CD4-positive, alpha-beta T cell treated with Interleukin-17A for 1 hour (primary cell): ENCODE results near the gene DIPK1B.
"Not testable (repeated sequence)": the region's sequence is repeated elsewhere in the genome, so short reads cannot be mapped to it uniquely, and the experiment has no call there.

ENCODE experiments used
- DNase-seq: peaks from one replicate; pipeline ENCODE4 v3.0.0-alpha.2; 2020

DIPK1B gene

DNA sequence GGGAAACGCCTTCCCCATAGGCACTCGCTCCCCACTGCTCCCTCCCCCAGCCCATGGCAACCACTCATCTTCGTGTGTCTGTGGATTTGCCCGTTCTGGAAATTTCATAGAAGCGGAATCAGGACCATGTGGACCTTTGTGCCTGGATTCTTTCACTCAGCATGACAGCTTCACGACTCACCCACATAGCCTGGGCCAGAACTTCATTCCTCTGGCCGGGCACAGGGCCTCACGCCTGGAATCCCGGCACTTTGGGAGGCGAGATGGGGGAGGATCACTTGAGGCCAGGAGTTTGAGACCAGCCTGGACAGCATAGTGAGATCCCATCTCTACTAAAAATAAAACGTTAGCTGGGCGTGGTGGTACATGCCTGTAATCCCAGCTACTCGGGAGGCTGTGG lies 12.1 kb upstream of the DIPK1B start:
- no peak for DNase-seq

DNA sequence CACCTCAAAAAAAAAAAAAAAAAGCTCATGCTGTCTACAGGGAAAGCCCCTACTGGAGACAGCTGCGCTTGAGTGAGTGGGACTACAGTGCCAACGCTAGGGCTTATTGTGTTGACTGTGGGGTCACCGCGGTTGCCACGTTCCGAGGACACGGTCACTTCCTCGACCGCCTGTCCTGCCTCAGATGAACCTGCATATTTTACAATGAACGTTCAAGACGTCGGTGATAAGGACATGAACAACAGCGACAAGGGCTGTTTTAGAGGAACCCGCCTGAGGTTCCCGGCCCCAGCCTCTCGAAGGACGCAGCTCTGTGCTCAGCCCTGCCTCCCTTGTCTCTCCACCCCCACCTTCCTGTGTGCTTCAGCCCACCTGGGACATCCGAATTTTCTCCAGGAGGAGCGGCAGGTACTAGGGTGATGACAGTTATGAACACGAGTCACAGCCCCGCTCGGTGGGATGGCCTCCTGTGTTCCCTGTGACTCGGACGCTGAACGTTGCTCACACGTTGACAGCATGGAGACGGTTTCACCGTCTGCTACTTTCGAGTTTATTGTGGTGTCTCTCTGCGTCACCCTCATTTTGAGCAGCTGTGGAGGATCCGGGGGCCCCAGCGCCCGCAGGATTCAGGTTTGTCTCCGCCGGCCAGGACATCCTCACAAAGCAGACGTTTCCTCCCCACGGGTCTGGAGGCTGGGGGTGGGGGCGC lies 11.3 kb upstream of the DIPK1B start:
- DNase-seq = peak; percentile 64

DNA sequence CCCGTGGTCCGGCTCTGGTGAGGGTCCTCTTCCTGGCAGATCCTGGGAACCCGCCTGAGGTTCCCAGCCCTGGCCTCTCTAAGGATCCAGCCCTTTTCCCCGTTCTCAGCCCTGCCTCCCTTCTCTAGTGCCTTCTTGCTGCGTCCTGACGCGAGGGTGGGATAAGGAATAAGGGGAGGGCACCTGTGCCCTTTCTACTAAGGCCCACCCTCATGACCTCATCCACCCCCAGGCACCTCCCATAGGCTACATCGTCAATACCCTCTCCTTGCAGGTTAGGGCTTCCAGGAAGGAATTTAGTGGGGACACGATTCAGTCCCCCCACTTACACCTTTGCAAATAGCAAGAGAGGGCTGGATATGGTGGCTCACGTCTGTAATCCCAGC lies 10.7 kb upstream of the DIPK1B start:
- DNase-seq = no peak

DNA sequence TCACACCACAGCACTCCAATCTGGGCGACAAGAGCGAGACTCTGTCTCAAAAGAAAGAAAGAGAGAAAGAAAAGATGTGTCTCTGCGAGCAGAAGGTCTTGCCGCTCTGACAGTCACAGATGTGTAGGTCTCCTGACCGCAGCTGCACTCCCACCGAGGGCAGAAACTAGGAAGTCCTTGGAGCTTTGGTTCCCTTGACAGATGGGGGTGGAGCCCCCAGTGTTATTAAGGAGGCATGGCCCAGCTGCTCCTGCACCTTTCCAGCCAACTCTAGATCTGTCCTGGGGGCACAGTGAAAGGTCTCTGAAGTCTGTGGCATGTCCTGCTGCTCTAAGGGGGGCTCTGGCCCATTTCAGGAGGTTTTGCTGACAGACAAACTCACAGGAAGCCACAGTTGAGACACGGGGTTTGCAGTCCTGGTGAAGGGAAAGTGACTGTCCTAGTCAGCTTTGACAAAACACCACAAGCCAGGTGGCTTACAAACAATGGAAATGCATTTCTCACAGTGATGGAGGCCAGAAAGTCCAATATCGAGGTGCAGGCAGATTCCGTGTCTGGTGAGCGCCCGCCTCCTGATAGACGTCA lies 9.0 kb upstream of the DIPK1B start:
- no peak for DNase-seq

DNA sequence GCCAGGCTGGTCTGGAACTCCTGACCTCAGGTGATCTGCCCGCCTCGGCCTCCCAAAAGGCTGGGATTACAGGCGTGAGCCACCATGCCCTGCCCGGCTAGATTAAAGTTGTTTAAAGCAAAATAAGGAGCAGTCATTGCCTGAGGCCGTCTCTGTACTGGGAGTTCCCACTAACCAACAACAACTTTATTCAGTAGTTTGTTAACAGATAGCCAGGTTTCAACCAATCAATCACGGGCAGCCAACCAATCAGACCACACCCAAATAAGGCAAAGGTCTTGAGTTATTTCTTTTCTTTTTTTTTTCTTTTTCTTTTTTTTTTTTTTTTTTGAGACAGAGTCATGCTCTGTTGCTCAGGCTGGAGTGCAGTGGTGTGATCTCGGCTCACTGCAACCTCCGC lies 7.6 kb upstream of the DIPK1B start:
- DNase-seq = not testable (repeated sequence)

DNA sequence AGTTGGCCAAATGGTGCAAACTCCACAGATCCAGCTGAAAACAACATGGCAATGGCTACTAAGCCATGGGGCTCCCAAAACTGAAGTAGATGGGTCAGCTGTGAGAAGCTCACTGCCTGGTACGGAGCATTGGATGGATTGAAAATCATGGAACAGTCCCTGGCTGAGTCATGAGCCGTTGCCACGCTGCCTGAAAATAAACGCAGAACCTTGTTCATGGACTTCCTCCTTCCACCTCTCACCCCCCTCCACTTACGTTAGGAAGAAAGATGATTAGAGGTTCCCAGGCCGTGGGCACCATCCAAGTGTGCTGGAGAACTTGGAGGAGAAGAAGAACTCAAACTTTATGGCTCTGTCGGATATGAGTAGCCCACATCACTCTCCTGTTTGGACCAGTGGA lies 6.8 kb upstream of the DIPK1B start:
- DNase-seq = no peak

DNA sequence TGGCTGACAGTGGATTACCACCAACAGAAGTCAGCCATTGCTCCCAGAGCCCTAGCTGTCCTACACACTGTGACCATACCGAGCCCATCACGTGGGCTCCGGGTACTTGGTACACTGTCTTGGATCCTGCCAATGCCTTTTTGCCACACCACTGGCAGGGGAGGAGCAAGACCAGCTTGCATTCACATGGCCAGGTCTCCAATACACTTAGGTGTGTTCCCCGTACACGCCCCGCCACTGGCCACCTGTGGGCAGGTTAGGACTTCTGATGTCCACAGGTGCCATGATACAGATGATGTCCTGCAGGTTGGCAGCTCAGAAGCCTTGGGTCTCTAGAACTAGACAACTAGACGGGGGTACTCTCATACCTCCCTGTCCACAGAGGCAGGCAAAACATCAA lies 5.4 kb upstream of the DIPK1B start:
- no peak for DNase-seq

DNA sequence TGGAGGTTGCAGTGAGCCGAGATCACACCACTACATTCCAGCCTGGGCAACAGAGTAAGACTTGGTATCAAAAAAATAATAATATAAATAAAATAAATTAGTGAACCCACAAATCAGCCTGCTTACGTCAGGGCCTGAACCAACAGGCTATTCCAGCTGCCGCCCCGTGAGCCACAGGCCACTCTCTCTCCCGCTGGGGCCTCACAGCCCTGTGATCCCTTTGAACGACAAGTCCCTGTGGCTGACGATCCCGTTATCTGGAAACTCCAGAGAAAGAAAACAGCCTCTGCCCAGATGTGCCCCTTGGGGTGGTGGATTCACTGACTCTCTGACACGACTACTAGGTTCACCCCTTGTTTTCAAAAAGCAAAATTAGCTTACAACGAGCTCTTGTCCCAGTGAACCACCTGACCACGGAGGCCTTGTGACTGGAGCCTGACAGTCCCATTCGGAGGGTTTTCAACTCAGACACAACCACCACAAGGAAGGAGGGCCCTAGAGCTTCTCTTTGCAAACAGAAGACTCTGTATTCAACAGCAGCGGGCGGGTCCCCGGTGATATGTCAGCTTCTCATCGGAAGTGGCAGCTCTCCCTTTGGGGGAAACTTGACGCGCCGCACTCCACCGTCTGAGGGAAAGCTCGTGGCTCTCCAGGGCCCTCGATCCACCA lies 4.4 kb upstream of the DIPK1B start:
- no peak for DNase-seq

DNA sequence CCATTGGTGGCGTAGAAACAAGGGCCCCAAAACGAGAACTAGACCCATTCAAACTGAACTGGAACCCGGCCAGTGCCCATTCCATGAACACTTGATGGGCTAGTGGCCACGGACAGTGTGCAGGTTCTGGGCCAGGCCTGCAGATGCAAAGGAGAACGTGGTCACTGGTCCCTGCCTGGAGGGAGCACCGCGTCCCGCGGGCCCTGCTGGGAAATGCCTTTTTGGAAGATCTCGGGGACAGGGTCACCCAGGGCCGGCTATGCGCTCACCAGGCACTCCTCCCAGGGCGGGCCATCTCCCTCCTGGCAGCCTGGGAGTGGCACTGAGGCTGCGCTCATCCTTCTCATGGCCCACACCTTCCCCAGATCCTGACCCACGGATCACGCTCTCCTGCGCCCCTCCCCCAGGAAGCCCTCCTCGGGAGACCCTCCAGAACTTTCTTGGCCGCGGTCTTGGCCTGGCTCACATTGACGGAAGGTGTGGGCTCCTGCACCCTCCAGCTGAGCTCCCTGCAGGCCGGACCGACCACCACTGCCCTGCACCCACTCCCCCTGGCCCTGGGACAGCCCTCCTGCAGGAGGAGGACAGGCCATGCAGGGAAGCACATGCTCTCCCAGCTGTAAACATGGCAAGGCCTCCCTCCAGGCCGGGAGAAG lies 2.8 kb upstream of the DIPK1B start:
- no peak for DNase-seq

DNA sequence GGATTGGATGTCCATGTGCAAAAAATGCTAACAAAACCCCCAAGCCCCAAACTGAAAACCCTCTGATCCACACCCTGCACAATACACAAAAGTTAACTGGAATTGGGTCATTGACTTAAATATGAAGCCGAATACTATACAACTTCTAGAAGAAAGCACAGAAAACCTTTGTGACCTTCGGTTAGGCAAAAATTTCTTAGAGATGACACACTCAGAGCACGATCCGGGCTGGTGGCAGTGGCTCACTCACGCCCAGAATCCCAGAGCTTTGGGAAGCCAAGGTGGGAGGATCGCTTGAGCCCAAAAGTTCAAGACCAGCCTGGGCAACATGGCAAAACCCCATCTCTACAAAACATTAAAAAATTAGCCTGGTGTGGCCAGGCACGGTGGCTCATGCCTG lies 1.8 kb upstream of the DIPK1B start:
- DNase-seq = no peak

DNA sequence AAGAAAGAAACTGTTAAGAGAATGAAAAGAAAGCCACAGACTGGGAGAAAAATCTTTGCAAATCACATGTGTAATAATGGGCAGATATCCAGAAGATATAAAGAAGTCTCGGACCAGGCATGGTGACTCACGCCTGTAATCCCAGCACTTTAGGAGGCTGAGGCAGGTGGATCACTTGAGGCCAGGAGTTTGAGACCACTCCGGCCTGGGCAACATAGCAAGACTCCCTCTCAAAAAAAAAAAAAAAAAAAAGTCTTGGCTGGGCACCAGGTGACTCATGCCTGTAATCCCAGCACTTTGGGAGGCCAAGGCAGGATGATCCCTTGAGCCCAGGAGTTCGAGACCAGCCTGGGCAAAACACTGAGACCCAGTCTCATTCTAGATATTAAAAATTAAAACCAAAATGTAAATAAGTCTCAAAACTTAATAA lies 1.1 kb upstream of the DIPK1B start:
- DNase-seq = not testable (repeated sequence)

DNA sequence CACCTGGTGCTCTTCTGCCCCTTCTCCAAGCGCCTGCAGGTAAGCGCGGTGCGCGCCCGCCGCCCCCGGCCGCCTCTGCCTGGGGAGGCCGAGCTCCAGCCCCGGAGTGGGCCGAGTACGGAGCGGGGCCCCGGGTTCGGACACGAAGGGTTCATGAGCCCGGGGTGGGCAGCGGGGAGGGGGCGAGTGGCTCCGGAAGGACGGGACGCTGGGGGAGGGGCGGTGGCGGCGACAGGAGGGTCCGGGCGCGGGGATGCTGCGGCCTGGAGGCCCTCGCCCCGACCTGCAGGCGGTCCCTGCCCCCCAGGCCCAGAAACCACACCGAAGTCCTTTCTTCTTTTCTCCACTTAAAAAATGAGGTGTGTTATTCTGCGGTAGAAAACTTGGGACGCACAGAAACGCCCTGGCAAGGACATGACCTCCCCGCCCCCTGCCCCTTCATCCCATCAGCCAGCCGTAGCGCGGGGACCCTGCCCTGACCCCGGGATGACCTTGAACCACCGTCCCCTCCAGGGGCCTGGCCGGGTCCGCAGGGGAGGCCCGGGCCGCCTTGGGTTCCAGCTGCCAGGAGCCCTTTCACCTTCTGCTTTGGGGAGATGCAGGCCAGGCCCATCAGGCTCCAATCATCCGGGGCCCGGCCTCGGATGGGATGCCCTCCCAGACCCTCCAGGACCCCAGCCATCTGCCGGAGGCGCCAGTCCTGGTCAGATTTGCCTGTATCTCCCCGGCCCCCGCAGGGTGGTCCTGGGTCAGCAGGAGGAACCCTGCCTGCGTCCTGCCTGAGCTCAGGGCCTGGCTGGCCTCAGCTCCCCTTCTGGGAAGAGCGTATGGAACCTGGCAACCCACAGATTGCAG lies 545 bp downstream of the DIPK1B start:
- DNase-seq = no peak

DNA sequence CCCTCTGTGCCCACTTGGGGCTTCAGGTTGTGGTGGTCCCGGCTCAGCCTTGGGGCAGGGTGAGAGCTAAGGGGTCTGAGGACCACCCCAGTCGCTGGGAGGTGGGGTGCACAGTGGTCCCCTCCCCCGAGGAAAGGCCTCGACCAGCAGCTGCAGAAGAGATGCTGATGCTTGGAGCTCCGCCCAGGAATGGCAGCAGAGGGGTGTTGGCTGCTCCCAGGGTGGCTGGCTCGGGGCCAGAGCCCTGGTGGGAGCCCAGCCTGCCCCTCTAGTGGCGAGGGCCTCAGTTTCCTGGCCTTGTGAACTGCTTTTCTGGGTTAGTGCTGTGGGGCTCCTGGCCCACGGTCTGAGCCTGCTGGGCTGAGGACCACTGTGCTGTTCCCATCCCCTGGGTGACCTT lies 1.2 kb downstream of the DIPK1B start:
- DNase-seq = no peak

DNA sequence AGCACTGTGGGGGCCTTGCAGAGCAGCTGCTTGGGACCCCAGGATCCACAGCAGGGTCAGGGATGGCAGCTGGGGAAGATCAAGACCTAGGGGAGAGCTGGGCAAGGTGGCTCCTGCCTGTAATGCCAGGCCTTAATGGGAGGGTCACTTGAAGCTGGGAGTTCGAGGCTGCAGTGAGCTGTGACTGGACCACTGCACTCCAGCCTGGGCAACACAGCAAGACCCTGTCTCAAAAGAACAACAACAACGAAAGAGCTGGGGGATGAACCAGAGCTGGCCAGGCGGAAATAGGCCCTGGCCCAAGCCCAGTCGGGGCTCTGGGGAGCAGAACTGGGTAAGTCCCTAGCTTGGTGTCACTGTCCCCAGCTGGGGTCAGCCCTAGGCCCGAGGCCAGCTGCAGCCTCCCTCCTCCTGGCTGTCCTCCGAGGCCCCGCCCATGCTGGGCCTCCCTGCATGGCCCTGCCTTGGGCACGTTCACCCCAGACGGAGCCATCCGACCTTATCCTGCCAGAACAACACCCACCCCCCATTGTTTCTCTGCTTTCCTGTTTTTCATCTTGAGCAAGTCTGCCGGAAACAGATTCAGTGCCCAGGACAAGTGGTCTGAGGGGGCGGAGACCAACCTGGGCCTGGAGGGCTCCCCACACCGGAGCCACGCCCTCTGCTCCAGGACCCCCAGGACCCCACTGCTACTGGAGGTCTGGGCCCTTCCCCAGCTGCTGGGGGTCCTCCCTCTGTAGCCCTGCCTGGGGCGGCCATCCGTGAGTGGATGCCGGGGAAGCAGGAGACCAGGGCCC lies 1.9 kb downstream of the DIPK1B start:
- DNase-seq = no peak

DNA sequence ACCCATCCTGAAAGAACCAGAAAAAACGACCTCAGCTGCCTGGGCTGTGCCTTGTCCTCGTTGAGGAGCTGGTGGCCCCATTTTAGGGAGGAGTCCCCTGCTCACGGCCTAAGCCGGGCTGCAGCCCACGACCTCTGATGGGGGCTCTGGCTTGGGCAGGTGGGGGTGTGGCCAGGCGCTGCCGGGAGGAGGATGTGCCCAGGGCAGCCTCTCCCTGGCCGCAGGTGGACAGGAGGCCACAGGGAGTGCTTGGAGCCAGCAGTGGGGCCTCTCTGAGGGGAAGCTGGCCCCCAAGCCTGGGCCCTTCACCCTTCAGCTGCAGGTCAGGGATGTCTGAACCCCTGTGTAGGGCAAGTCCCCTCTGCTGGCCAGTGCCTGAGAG lies 2.5 kb downstream of the DIPK1B start:
- no peak for DNase-seq

DNA sequence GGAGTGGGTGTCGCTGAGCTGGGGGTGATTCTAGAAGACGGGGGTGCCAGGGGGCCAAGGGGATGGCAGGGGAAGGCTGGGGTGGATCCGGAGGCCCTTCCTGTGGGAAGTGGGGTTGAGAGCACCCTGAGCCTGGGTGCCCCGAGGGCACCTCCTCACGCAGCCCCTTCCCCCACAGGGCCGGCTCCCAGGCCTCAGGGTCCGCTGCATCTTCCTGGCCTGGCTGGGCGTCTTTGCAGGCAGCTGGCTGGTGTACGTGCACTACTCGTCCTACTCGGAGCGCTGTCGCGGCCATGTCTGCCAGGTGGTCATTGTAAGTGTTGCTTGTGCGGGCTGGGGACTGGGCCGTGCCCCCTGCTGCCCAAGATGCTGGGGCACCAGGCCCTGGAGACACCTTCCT lies 5.0 kb downstream of the DIPK1B start:
- no peak for DNase-seq

DNA sequence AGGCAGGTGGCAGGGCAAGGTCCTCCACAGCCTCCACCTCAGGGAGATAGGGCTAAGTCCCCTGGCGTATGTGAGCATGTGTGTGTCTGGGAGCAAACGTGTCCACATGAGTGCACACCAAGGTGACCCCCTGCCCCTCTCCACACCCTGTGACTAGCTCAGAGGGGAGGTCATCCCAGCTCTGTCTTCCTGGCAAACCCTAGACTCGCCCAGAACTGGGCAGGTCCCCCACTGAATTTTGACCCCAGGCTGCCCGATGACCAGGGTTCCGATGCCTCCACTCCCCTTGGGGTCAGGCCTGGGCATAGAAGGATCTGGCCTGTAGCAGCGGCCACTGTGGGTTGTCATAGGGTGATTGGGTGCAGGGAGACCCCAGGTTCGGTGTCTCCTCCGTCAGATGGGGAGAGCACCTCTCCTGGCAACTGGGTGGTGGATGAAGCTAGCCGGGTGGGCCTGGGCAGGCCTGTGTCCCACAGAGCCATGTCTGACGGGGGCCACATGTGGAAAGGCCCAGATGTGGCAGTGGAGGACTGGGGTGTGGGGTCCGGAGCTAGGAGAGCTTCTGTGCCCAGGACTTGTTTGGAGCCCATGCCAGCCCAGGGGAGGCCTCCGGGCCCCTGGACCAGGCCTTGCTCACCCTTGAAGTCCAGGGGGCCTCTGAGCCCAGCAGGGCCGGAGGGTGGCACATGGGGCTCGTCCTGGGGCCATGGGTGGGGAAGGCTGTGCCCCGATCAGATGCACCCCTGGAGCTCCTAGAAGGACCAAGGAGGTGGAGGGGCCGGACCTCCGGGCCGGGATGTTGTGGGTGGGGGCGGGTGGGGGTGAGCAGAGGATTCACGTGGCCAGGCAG lies 6.2 kb downstream of the DIPK1B start:
- no peak for DNase-seq

DNA sequence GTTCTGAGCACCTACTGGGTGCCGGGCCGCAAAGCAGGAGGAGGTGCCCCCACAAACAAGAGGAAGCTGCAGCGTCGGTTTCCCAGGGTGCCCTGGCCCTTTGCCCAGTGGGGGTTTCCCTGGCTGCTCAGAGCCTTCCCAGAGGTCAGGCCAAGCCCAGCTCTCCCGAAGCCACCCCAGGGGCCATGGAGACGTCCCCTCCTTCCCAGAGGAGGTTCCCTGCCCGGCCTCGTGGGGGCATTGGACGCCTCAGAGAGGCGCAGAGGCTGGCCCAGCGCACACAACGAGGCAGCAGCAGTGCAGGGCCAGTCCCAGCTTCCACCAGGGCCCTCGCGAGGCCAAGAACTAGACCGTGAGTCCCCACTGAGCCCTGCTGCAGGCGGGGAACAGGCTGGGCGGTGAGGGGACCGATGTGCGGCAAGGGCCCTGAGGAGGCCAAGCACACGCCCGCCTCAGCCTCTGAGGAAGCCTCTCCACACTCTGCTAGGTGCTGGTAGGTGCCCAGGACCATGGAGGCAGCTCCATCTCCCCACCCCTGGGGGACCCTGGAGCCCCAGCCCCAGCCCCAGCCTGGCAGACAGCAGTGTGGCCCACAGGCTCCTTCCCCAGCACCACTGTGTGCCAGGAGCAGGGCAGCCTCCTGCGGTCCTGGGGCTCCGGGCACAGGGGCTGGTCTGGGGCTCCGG lies 7.0 kb downstream of the DIPK1B start:
- DNase-seq = peak; percentile 27

DNA sequence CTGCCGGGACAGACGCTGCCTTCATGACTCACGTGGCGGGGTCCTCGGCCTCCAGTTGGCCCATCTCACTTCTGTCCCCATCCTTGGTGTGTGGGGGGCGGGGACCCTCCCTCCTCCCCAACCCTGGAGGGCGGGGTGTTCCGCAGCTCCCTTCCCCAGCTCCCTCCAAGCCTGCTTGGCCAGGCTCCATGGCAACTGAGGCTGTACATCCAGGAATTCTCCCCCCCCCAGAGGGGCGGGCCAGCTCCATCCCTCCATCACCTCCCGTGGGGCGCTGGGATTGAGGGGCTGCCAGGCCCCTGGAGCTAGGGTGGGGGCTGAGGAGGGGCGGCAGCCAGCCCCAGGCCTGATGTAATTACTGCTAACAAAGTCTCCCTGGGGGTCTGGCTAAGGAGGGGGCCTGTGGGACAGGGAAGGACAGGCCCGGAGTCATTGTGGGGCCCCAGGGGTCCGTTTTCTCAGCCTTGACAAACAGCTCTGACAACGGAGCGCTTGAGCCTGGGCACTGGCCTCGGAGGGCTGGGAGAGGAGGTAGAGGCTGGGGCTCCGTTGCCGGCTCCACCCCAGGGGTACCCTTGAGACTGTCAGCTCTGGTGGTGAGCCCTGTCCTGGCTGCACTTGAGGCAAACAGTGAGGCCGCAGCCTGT lies 8.0 kb downstream of the DIPK1B start:
- DNase-seq = no peak

DNA sequence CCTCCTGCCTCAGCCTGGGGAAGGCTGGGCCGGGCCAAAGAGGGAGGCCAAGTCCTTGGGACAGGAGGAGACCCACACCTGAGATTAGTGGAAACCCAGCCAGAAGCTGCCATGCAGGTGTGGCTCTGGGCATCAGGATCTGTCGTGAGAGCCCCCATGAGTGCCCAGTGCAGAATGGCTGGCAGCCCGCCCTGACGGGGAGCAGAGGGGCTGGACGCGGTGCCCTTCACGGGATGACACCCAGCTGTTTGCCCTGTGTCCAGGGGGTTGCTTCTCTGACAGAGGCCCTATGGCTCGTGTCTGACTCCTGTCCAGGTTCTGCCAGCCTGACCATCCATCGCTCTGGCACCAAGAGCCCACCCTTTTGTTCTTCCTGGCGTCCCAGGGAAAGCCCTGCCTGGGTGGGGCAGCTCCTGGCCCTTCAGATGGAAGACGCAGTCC lies 8.5 kb downstream of the DIPK1B start:
- no peak for DNase-seq
